ENCODE measurements around the gene SLC5A2.
"Not testable (repeated sequence)": the region's sequence is repeated elsewhere in the genome, so short reads cannot be mapped to it uniquely, and the experiment has no call there.

The SLC5A2 gene

GRCh38 chr16:31483081-31483480 lies at the start of gene SLC5A2:
SLC5A2 (plus strand) TSS chr16:31483123; CDS start chr16:31483137, 14 bp downstream.
- DNase-seq (ENCODE audit: low spot score): no peak

DNA sequence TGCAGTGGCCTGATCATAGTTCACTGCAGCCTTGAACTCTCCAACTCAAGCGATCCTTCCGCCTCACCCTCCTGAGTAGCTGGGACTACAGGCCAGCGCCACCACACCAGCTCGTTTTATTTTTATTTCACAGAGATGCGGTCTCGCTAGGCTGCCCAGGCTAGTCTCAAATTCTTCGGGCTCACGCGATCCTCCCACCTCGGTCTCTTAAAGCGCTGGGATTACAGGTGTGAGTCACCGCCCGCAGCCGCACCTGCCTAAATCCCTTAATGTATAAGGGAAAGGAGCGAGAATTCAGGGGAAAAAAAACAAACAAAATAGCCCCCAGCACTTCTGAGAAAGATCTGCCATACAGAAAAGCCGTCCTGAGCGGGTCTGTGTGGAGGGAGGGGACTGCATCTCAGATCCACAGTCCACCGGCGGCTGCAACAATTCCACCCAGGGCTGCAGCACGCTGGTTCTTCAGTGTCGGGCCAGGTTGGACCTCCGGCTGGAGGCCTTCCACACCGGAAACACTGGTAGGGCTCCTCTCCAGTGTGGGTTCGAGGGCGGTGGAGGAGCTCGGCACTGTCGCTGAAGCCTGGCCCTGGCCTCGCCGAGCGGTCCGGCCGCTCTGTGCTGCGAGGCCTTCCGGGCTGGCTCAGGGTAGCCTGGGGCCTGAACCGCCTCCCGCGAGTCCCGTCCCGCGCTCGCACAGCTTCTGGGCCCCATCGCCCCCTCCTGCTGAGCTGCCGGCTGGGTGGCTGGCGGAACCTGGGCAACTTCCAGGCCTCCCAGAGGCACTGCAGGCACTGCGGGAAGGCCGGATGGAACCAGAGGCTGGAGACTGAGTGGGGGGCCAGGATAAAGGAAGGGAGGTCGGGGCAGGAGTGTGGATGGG lies 47.3 kb upstream of the SLC5A2 start:
- no peak for DNase-seq (ENCODE audit: low spot score)

GRCh38 chr16:31436221-31437045 lies 46.5 kb upstream of the SLC5A2 start:
- no peak for DNase-seq (ENCODE audit: low spot score)

GRCh38 chr16:31438414-31438813 lies 44.5 kb upstream of the SLC5A2 start:
- DNase-seq (ENCODE audit: low spot score): no peak

GRCh38 chr16:31439023-31439422 lies 43.9 kb upstream of the SLC5A2 start:
- DNase-seq (ENCODE audit: low spot score): not testable (repeated sequence)

GRCh38 chr16:31439519-31439918 lies 43.4 kb upstream of the SLC5A2 start:
- DNase-seq (ENCODE audit: low spot score): no peak

- no peak for DNase-seq (ENCODE audit: low spot score)
Observed at GRCh38 chr16:31440516-31441184, 42.3 kb upstream of the SLC5A2 start.

DNA sequence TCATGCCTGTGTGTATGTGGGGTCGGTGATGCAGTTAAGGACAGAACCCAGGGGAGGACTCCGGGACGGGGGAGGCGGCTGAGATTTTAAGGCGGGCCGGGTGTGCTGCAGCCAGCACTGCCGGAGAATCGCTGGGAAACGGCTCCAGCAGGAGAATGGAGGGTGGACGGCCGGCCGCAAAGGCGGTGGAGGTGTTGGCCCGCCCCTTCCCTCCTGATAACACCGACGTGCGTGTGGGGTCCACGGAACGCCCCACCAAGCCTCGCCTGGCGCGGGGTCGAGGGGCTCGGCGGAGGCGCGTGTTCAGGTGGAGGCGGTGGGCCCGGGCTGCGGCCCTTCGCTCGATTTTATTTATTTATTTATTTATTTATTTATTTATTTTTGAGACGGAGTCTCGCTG lies 41.0 kb upstream of the SLC5A2 start:
- DNase-seq (ENCODE audit: low spot score): no peak

DNA sequence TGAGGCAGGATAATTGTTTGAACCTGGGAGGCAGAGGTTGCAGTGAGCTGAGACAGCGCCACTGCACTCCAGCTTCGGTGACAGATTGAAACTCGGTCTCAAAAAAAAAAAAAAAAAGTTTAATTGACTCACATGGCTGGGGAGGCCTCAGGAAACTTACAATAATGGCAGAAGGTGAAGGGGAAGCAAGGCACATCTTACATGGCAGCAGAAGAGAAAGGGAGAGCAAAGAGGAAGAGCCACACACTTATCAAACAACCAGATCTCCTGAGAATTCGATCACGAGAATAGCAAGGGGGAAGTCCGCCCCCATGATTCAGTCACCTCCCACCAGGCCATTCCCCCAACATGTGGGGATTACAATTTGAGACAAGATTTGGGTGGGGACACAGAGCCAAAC lies 37.0 kb upstream of the SLC5A2 start:
- not testable (repeated sequence) for DNase-seq (ENCODE audit: low spot score)

GRCh38 chr16:31451201-31451600 lies 31.7 kb upstream of the SLC5A2 start:
- no peak for DNase-seq (ENCODE audit: low spot score)

- peak; percentile 64 for DNase-seq (ENCODE audit: low spot score)
Observed at GRCh38 chr16:31451681-31452351, 31.1 kb upstream of the SLC5A2 start.

DNA sequence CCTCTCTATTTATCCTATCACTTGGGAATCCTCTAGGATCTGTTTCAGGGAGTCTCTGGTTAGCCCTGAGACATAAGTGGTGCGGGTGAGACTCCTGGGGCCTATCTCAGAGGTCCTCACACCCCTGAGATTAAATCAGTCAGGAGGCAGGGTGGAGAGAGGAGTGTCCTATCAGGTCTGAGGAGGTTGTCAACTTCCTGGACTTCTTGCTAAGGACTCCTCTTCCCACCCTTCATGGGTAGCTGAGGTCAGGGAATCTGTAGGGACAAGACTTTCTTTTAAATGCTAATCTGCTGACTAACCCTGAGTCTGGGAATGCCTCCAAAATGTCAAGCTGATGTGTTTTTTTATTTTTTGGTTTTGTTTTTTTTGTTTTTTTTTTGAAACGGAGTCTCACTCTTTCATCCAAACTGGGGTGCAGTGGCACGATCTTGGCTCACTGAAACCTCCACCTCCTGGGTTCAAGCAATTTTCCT lies 30.3 kb upstream of the SLC5A2 start:
- no peak for DNase-seq (ENCODE audit: low spot score)

- no peak for DNase-seq (ENCODE audit: low spot score)
Observed at GRCh38 chr16:31453255-31454204, 29.4 kb upstream of the SLC5A2 start.

GRCh38 chr16:31455601-31456314 lies 27.2 kb upstream of the SLC5A2 start:
- no peak for DNase-seq (ENCODE audit: low spot score)

- no peak for DNase-seq (ENCODE audit: low spot score)
Observed at GRCh38 chr16:31456988-31457360, 25.9 kb upstream of the SLC5A2 start.

- no peak for DNase-seq (ENCODE audit: low spot score)
Observed at GRCh38 chr16:31458073-31458843, 24.7 kb upstream of the SLC5A2 start.

- peak; percentile 88 for DNase-seq (ENCODE audit: low spot score)
Observed at GRCh38 chr16:31458844-31459686, 23.9 kb upstream of the SLC5A2 start, which contains the start of gene ARMC5. ARMC5 (plus strand) TSS chr16:31459501; CDS start chr16:31459525, 24 bp downstream.

All from iPS-NIHi11 (cell line).